Measurements from ENCODE around the gene SGSH.

GRCh38 chr17:80236911-80237310 is 16.8 kb upstream of the SGSH start:
- TF ChIP-seq, protein P1, sequence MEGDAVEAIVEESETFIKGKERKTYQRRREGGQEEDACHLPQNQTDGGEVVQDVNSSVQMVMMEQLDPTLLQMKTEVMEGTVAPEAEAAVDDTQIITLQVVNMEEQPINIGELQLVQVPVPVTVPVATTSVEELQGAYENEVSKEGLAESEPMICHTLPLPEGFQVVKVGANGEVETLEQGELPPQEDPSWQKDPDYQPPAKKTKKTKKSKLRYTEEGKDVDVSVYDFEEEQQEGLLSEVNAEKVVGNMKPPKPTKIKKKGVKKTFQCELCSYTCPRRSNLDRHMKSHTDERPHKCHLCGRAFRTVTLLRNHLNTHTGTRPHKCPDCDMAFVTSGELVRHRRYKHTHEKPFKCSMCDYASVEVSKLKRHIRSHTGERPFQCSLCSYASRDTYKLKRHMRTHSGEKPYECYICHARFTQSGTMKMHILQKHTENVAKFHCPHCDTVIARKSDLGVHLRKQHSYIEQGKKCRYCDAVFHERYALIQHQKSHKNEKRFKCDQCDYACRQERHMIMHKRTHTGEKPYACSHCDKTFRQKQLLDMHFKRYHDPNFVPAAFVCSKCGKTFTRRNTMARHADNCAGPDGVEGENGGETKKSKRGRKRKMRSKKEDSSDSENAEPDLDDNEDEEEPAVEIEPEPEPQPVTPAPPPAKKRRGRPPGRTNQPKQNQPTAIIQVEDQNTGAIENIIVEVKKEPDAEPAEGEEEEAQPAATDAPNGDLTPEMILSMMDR (IDR thresholded peaks at IDR 0.05): no peak
- TF ChIP-seq POLR2A (IDR thresholded peaks at IDR 0.05): no peak

All from tibial nerve (tissue), 3 donors.